Vagina (tissue), 2 donors: ENCODE results near the gene LDLRAD3. TPM values are rescaled to one million over a fixed set of nuclear protein-coding genes. Genes with fewer than 3 reads are reported as not detected.

Experiments used
- DNase-seq, 2 donors: peaks; one replicate each; pipeline ENCODE4 v3.0.0-alpha.2; 2017; ENCODE audit errors: extremely low spot score in 2 of 2
- H3K27ac ChIP-seq: fragments of 200-600 bp; sonication (generic); one replicate; pipeline ENCODE4 v1.5.1; 2019
- H3K27me3 ChIP-seq: fragments of 200-600 bp; sonication (generic); one replicate; pipeline ENCODE4 v1.5.1; 2019
- H3K36me3 ChIP-seq, 2 donors: fragments of 200-600 bp; sonication (generic); one replicate each; pipeline ENCODE4 v1.5.1; 2017 to 2019
- H3K4me1 ChIP-seq: fragments of 200-600 bp; sonication (generic); one replicate; pipeline ENCODE4 v1.5.1; 2019
- H3K4me3 ChIP-seq, 2 donors: fragments of 200-600 bp; sonication (generic); 1 replicate in 1 of 2; 2 replicates in 1 of 2; pipeline ENCODE4 v1.5.1; 2016 to 2019
- H3K9me3 ChIP-seq: fragments of 200-600 bp; sonication (generic); one replicate; pipeline ENCODE4 v1.5.1; 2019
- POLR2A ChIP-seq, 2 donors: fragments of 450-650 bp; IDR thresholded peaks; one replicate each; pipeline ENCODE4 v1.6.1; 2017; ENCODE audit warnings: antibody characterized with exemption in 2 of 2, mild to moderate bottlenecking in 2 of 2, moderate library complexity in 2 of 2
- POLR2AphosphoS5 ChIP-seq, 2 donors: sonication (generic); formaldehyde crosslinking; IDR thresholded peaks; one replicate each; pipeline ENCODE4 v1.9.0; 2017; ENCODE audit warnings: antibody characterized with exemption in 2 of 2, mild to moderate bottlenecking in 2 of 2, low read depth in 1 of 2; ENCODE audit not compliant: insufficient read depth in 1 of 2
- intact Hi-C: fragments of 100-400 bp; cut with DNase I; formaldehyde crosslinking; loops from one replicate; pipeline ENCODE4 v1.15.1; 2023
- total RNA-seq: library from RNA; depleted of rRNA; stranded (reverse); fragments of >200 nt; gene quantifications from one replicate; pipeline ENCODE4 v1.2.3, GENCODE V29; 2016
- TF ChIP-seq, protein P1 (sequence below), 3 experiments: fragments of 450-650 bp in 2 of 3; fragments of 200-600 bp in 1 of 3; sonication (generic) in 1 of 3; IDR thresholded peaks; one replicate each; pipeline ENCODE4 v1.5.1; 2017 to 2019; ENCODE audit warnings: antibody characterized with exemption in 3 of 3, mild to moderate bottlenecking in 2 of 3, moderate library complexity in 2 of 3

The LDLRAD3 gene
- total RNA-seq, 1 donor from 2014 or later = 34.4 TPM

DNA sequence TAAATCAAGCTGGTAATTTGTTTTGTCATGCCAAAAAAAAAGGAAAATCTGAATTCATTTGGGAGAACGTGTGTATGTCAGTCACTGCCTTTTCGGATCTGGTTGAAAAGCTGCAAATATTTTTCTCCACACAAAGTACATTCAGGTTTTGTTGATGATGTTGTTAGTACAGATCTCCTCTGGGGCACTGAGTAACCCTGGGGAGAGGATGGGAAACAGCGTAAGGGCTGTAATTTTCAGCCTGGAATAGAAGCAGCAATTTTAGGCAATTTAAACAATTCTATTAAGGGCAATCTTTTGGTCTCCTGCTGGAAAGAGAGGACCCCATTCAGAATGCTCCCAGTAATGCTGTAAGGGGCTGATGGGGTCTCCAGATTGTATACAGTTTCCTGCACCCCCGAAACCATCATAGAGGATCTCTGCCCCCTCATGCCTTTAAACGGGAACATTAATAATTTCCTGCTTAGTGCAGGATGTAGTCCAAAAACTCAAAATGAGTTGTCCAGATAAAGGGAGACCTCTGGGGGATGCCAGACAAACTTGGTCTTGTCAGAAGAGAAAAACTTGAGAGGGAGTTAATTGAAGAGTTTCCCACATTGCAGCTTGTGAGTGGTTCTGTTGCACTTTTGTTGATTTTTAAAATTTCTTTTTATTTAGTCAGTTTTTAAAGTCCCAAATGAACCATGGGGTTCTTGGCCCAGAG lies 213.1 kb downstream of the LDLRAD3 start:
- Histone ChIP-seq H3K4me3 (no peak overlapping the region), H3K9me3 (no peaks in the 10 kb centered on the region), H3K27me3 (no peaks in the 10 kb centered on the region), H3K27ac (no peak overlapping the region), H3K36me3 (no peaks in the 10 kb centered on the region), H3K4me1 (peaks cover 18% of the 10 kb centered on the region)
- intact Hi-C loops = no loop called here
- DNase-seq = no peak
- TF ChIP-seq, protein P1, sequence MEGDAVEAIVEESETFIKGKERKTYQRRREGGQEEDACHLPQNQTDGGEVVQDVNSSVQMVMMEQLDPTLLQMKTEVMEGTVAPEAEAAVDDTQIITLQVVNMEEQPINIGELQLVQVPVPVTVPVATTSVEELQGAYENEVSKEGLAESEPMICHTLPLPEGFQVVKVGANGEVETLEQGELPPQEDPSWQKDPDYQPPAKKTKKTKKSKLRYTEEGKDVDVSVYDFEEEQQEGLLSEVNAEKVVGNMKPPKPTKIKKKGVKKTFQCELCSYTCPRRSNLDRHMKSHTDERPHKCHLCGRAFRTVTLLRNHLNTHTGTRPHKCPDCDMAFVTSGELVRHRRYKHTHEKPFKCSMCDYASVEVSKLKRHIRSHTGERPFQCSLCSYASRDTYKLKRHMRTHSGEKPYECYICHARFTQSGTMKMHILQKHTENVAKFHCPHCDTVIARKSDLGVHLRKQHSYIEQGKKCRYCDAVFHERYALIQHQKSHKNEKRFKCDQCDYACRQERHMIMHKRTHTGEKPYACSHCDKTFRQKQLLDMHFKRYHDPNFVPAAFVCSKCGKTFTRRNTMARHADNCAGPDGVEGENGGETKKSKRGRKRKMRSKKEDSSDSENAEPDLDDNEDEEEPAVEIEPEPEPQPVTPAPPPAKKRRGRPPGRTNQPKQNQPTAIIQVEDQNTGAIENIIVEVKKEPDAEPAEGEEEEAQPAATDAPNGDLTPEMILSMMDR (IDR thresholded peaks at IDR 0.05) = no peak
- TF ChIP-seq POLR2A (IDR thresholded peaks at IDR 0.05) (no peak), POLR2AphosphoS5 (IDR thresholded peaks at IDR 0.05; ENCODE audit: insufficient read depth in 1 of 2, low read depth in 1 of 2) (no peak)

DNA sequence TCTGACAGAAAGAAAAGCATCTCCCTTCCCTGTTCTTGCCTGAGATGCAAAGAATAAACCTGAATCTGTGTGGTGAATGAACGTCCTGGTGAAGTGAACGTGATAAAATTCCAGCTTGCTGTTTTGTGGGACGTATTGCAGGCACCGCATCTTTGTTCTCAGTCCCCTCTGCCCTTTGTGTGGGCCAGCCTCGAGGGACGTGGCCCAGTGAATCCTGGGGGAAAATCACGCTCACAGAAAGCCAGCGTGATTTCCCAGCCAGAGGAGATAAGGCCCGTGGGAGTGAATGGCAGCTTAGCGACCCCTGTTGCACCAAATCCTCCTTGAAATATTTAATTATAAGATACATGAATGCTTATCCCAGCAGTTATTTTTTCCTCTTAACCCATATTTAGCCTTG lies 216.2 kb downstream of the LDLRAD3 start:
- TF ChIP-seq POLR2A (IDR thresholded peaks at IDR 0.05) (no peak), POLR2AphosphoS5 (IDR thresholded peaks at IDR 0.05; ENCODE audit: insufficient read depth in 1 of 2, low read depth in 1 of 2) (no peak)
- TF ChIP-seq, protein P1 (IDR thresholded peaks at IDR 0.05) = no peak
- no peak for DNase-seq
- Histone ChIP-seq H3K36me3 (no peaks in the 10 kb centered on the region), H3K27ac (no peak overlapping the region), H3K9me3 (no peaks in the 10 kb centered on the region), H3K27me3 (no peaks in the 10 kb centered on the region), H3K4me3 (no peak overlapping the region), H3K4me1 (peaks cover 18% of the 10 kb centered on the region)
- intact Hi-C loops = no loop called here

DNA sequence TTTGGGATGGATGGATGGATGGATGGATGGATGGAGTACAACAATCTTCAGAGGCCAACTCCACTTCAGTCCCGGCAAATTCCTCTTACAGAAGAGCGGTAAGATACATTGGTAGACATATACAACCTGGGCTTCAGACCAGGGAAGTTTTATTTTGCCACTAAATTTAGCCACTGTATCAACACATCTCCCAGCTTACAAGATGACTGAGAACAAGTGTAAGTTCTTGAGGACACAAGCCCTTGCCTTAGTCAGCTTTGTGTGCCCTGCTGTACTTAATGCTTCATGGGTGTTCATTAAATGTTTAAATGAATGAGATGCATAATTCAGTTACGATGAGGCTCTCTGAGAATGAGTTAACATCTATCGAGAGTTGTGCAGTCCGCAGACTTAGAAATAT lies 217.7 kb downstream of the LDLRAD3 start:
- no peak for DNase-seq
- no peaks in the 10 kb centered on the region for H3K9me3 ChIP-seq
- H3K36me3 ChIP-seq = no peaks in the 10 kb centered on the region
- intact Hi-C loops = no loop called here
- no peaks in the 10 kb centered on the region for H3K27me3 ChIP-seq
- H3K27ac ChIP-seq = no peak overlapping the region
- TF ChIP-seq POLR2A (IDR thresholded peaks at IDR 0.05) (no peak), POLR2AphosphoS5 (IDR thresholded peaks at IDR 0.05; ENCODE audit: insufficient read depth in 1 of 2, low read depth in 1 of 2) (no peak)
- TF ChIP-seq, protein P1 (IDR thresholded peaks at IDR 0.05) = no peak
- no peak overlapping the region for H3K4me3 ChIP-seq
- H3K4me1 ChIP-seq = peaks cover 4% of the 10 kb centered on the region

DNA sequence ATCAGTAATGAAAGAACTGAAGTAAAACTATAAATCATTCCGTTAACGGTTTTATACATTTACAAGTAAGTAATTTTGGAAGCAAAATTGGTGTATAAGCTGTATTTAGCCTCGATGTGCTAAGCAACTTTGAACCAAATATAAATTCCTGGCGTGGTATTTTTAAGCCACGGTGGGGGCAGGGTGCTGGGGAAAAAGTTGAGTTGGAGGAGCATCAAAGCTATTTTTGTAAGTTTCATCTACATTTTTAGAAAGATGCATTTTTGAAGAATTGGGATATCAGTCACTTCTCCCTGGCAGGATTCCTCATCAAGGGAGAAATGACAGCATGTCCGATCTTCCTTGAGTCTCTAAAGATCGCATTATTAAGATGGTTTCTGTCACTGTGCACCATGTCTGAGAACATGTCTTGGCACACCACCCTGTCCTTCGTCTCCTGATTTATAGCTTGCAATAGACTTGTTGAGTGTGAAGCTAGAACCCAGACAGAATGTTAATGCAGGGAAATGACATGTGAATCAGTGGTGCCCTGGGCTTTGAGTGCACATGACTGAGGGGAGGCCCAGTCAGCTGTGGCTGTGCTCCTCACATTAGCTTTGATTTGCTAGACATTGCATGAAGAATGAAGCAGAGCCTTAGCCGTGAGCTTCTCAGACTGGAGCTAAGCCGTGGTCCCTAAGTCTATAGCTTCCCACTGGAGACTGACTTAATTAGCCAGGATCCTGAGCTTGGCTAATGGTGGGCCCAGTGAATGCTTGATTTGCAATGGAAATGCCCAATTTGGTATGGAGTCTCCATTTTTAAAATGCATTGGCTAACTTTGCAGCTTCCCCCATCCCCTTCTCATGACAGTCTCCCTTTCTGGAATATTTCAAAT lies 218.4 kb downstream of the LDLRAD3 start:
- no peaks in the 10 kb centered on the region for H3K27me3 ChIP-seq
- DNase-seq = peak in 1 of 2 donors; percentile 62
- H3K27ac ChIP-seq = no peak overlapping the region
- H3K4me3 ChIP-seq = no peak overlapping the region
- TF ChIP-seq, protein P1 (IDR thresholded peaks at IDR 0.05) = no peak
- TF ChIP-seq POLR2A (IDR thresholded peaks at IDR 0.05) (no peak), POLR2AphosphoS5 (IDR thresholded peaks at IDR 0.05; ENCODE audit: insufficient read depth in 1 of 2, low read depth in 1 of 2) (no peak)
- no peaks in the 10 kb centered on the region for H3K36me3 ChIP-seq
- no peaks in the 10 kb centered on the region for H3K4me1 ChIP-seq
- no peaks in the 10 kb centered on the region for H3K9me3 ChIP-seq
- intact Hi-C loops = no loop called here
